ENCODE measurements around the gene PAQR6.

Gene PAQR6

DNA sequence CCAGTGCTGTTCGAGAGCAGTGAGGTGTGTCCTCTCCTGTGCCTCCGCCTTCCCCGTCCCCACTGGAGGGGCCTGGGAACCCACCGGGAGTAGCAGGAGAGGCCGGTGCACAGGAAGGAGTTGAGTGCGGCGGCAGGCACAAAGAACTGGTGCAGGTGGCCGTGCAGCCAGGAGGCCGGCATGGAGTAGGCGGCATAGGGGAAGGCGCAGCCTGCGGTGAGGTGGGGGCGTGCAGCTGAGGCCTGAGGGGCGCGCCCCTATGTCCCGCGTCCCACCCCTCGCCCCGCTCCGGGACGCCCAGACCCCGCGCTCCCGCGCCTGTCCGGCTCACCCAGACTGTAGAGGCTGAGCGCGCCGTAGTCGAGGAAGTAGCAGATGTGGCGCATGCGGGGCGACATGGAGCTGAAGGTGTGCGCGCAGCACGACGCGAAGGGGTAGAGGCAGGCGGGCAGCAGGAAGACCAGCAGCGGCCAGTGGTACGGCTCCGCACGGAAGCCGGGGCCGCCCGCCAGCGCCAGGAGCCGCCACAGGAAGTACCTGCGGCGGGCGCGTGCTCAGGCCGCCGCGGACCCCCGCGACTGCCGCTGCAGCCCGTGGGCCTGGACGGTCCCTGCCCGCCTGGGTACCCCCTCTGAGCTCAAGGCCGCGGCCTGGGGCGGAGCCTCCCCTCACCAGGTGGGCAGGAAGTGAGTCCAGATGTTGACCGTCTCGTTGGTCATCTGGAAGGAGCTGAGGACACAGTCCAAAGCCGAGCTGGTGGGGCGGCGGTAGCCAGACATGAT, 2.2 kb downstream of the PAQR6 start:
- no peak for DNase-seq

DNA sequence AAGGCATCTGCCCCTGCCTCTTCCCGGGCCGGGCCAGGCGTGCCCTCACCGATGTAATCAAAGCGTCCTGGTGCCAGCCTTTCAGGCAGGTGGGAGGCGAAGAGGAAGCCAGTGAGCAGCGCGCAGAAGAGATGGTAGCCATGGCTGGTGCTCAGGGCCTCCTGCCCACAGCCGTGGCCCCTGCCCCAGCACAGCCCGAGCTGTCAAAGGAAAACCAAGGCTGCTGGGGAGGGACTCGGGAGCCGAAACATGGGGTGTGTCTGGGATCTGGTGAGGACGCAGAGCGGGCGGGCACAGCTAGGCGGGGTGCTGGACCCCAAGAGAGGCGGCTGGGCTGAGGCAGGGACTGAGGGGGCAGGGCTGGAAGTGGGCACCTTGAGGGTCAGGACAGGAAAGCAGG, 3.1 kb downstream of the PAQR6 start:
- no peak for DNase-seq
- Histone ChIP-seq H2AFZ (ENCODE audit: low read length) (no peak overlapping the region), H3K9me2 (replicated peaks; ENCODE audit: insufficient read depth, low read length) (no peaks in the 10 kb centered on the region), H3K4me2 (ENCODE audit: low read depth, low read length) (no peak overlapping the region), H3F3A (ENCODE audit: insufficient read depth, low read length) (peaks cover 20% of the 10 kb centered on the region; the same call in 1 of the 2 replicates), H4K20me1 (ENCODE audit: insufficient read depth, low read length) (no peaks in the 10 kb centered on the region), H3K9me3 (replicated peaks; ENCODE audit: insufficient read depth, low read length) (no peaks in the 10 kb centered on the region), H3K27me3 (replicated peaks; ENCODE audit: insufficient read depth, low read length) (no peaks in the 10 kb centered on the region), H3K4me1 (ENCODE audit: low read length) (peaks cover 7% of the 10 kb centered on the region; the same call in 1 of the 2 replicates), H3K4me3 (ENCODE audit: low read length) (no peak overlapping the region), H3K9ac (ENCODE audit: low read length) (no peak overlapping the region), H3K27ac (ENCODE audit: low read length) (no peak overlapping the region), H3K79me2 (ENCODE audit: low read length) (no peaks in the 10 kb centered on the region), H3K36me3 (replicated peaks; ENCODE audit: insufficient read depth, low read length) (no peaks in the 10 kb centered on the region)
- TF ChIP-seq, protein P1, sequence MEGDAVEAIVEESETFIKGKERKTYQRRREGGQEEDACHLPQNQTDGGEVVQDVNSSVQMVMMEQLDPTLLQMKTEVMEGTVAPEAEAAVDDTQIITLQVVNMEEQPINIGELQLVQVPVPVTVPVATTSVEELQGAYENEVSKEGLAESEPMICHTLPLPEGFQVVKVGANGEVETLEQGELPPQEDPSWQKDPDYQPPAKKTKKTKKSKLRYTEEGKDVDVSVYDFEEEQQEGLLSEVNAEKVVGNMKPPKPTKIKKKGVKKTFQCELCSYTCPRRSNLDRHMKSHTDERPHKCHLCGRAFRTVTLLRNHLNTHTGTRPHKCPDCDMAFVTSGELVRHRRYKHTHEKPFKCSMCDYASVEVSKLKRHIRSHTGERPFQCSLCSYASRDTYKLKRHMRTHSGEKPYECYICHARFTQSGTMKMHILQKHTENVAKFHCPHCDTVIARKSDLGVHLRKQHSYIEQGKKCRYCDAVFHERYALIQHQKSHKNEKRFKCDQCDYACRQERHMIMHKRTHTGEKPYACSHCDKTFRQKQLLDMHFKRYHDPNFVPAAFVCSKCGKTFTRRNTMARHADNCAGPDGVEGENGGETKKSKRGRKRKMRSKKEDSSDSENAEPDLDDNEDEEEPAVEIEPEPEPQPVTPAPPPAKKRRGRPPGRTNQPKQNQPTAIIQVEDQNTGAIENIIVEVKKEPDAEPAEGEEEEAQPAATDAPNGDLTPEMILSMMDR (IDR thresholded peaks at IDR 0.05; ENCODE audit: low read length): no peak
- TF ChIP-seq EZH2 (optimal IDR thresholded peaks at IDR 0.05; ENCODE audit: low read depth, low read length) (no peak), EZH2phosphoT487 (IDR thresholded peaks at IDR 0.05; ENCODE audit: low read length) (no peak)

More for the DNA sequence above, 2.2 kb downstream of the PAQR6 start:
- Histone ChIP-seq H3K4me2 (ENCODE audit: low read depth, low read length) (peak overlapping the region; percentile 57), H3K9ac (ENCODE audit: low read length) (peak overlapping the region; percentile 8; the same call in 1 of the 2 replicates), H3K79me2 (ENCODE audit: low read length) (no peaks in the 10 kb centered on the region), H3F3A (ENCODE audit: insufficient read depth, low read length) (peaks cover 20% of the 10 kb centered on the region; the same call in 1 of the 2 replicates), H3K9me2 (replicated peaks; ENCODE audit: insufficient read depth, low read length) (no peaks in the 10 kb centered on the region), H3K9me3 (replicated peaks; ENCODE audit: insufficient read depth, low read length) (no peaks in the 10 kb centered on the region), H3K4me3 (ENCODE audit: low read length) (peak overlapping the region; percentile 13), H4K20me1 (ENCODE audit: insufficient read depth, low read length) (no peaks in the 10 kb centered on the region), H3K4me1 (ENCODE audit: low read length) (peaks cover 7% of the 10 kb centered on the region; the same call in 1 of the 2 replicates), H3K36me3 (replicated peaks; ENCODE audit: insufficient read depth, low read length) (0 out of 2 replicates have a peak, but pooled peaks cover 4% of the 10 kb centered on the region), H2AFZ (ENCODE audit: low read length) (peak overlapping the region; percentile 12), H3K27me3 (replicated peaks; ENCODE audit: insufficient read depth, low read length) (no peaks in the 10 kb centered on the region), H3K27ac (ENCODE audit: low read length) (no peak overlapping the region)
- TF ChIP-seq EZH2 (optimal IDR thresholded peaks at IDR 0.05; ENCODE audit: low read depth, low read length) (no peak), EZH2phosphoT487 (IDR thresholded peaks at IDR 0.05; ENCODE audit: low read length) (no peak)
- TF ChIP-seq, protein P1 (IDR thresholded peaks at IDR 0.05; ENCODE audit: low read length): no peak

- Histone ChIP-seq H4K20me1 (ENCODE audit: insufficient read depth, low read length) (no peaks in the 10 kb centered on the region), H3K4me3 (ENCODE audit: low read length) (no peak overlapping the region), H3K4me1 (ENCODE audit: low read length) (peaks cover 7% of the 10 kb centered on the region; the same call in 1 of the 2 replicates), H3K4me2 (ENCODE audit: low read depth, low read length) (no peak overlapping the region), H3F3A (ENCODE audit: insufficient read depth, low read length) (peaks cover 17% of the 10 kb centered on the region; the same call in 1 of the 2 replicates), H3K27ac (ENCODE audit: low read length) (no peak overlapping the region), H2AFZ (ENCODE audit: low read length) (no peak overlapping the region), H3K9me2 (replicated peaks; ENCODE audit: insufficient read depth, low read length) (no peaks in the 10 kb centered on the region), H3K9ac (ENCODE audit: low read length) (no peak overlapping the region), H3K79me2 (ENCODE audit: low read length) (no peaks in the 10 kb centered on the region), H3K36me3 (replicated peaks; ENCODE audit: insufficient read depth, low read length) (no peaks in the 10 kb centered on the region), H3K27me3 (replicated peaks; ENCODE audit: insufficient read depth, low read length) (no peaks in the 10 kb centered on the region), H3K9me3 (replicated peaks; ENCODE audit: insufficient read depth, low read length) (no peaks in the 10 kb centered on the region)
- no peak for DNase-seq
- TF ChIP-seq EZH2 (optimal IDR thresholded peaks at IDR 0.05; ENCODE audit: low read depth, low read length): no peak
- TF ChIP-seq, protein P1 (IDR thresholded peaks at IDR 0.05; ENCODE audit: low read length): no peak
- no peak for TF ChIP-seq EZH2phosphoT487 (IDR thresholded peaks at IDR 0.05; ENCODE audit: low read length)
Measured at GRCh38 chr1:156244126-156244525, 3.7 kb downstream of the PAQR6 start.
